ENCODE measurements around the gene UMAD1. TPM values are rescaled to one million over a fixed set of nuclear protein-coding genes. Genes with fewer than 3 reads are reported as not detected.

Gene UMAD1
- total and polyA plus RNA-seq, 2 donors (not counting 3 experiments of a cell fraction or from before 2014, with no cell fraction given): 5.6 to 6.6 TPM

GRCh38 chr7:7652798-7653540 is 12.4 kb downstream of the UMAD1 start:
- H3K4me1 ChIP-seq (ENCODE audit: control insufficient read depth, extremely low read depth, insufficient read depth, low read length): no peaks in the 10 kb centered on the region
- no peak overlapping the region for H3K9ac ChIP-seq (replicated peaks; ENCODE audit: extremely low read depth, insufficient read depth, low read length)
- dilution Hi-C loops (cut with MboI; ENCODE audit: extremely low pct_ligation_motif_present, low sequenced_read_pairs): no loop called here
- FAIRE-seq (no peak), DNase-seq (ENCODE audit: low read depth, low spot score) (no peak)
- H4K20me1 ChIP-seq (replicated peaks; ENCODE audit: control insufficient read depth, extremely low read depth, insufficient read depth, low read length): no peaks in the 10 kb centered on the region
- no peaks in the 10 kb centered on the region for H3K79me2 ChIP-seq (ENCODE audit: control insufficient read depth, insufficient read depth, low read length)
- H2AFZ ChIP-seq (ENCODE audit: low read depth, low read length): no peak overlapping the region
- intact Hi-C loops (cut with micrococcal nuclease): no loop called here
- ChIA-PET POLR2A (no interaction called here), CTCF (interaction anchor here (1.0 kb wide), 1 partner anchor 28 kb away, joined by 3 read pairs; no protein-coding TSS in a partner anchor)
- TF ChIP-seq MYC (IDR thresholded peaks at IDR 0.05; ENCODE audit: low read depth, low read length) (no peak), EZH2 (IDR thresholded peaks at IDR 0.05; ENCODE audit: borderline replicate concordance, low read depth, low read length, severe bottlenecking) (no peak), POLR2A (IDR thresholded peaks at IDR 0.05; ENCODE audit: low read depth, low read length) (no peak), JUN (IDR thresholded peaks at IDR 0.05; ENCODE audit: borderline replicate concordance, insufficient read depth, insufficient read length, low read depth) (no peak), MAX (IDR thresholded peaks at IDR 0.05; ENCODE audit: insufficient read depth, insufficient read length) (no peak), POLR2AphosphoS5 (IDR thresholded peaks at IDR 0.05; ENCODE audit: insufficient read depth, low read depth, low read length) (no peak), GATA2 (IDR thresholded peaks at IDR 0.05; ENCODE audit: insufficient read depth, insufficient read length, low read depth, low read length) (no peak), FOS (IDR thresholded peaks at IDR 0.05; ENCODE audit: borderline replicate concordance, insufficient read depth, low read length) (no peak), CTCF (IDR thresholded peaks at IDR 0.05; ENCODE audit: extremely low read depth in 1 of 2, insufficient read depth in 1 of 2, low read depth in 1 of 2, low read length in 2 of 2) (no peak)
- no peaks in the 10 kb centered on the region for H3K9me3 ChIP-seq (replicated peaks; ENCODE audit: control insufficient read depth, insufficient read depth, low read length)
- no peaks in the 10 kb centered on the region for H3K27me3 ChIP-seq (ENCODE audit: control insufficient read depth in 2 of 2, insufficient read depth in 2 of 2, low read length in 2 of 2)
- no peak overlapping the region for H3K27ac ChIP-seq (ENCODE audit: insufficient read depth, low read depth, low read length)
- no peak overlapping the region for H3K4me3 ChIP-seq (replicated peaks in 1 of 3; ENCODE audit: insufficient read depth in 1 of 3, low read depth in 1 of 3, low read length in 3 of 3)
- no peak overlapping the region for H3K4me2 ChIP-seq (ENCODE audit: insufficient read depth, low read length)
- no peaks in the 10 kb centered on the region for H3K36me3 ChIP-seq (ENCODE audit: control insufficient read depth in 2 of 2, extremely low read depth in 1 of 2, insufficient read depth in 2 of 2, low read length in 2 of 2)
- H3K9me1 ChIP-seq (replicated peaks; ENCODE audit: control insufficient read depth, extremely low read depth, insufficient read depth, low read length): no peaks in the 10 kb centered on the region
- no TSS peak for BruUV-seq (replicated peaks)
